Measurements from ENCODE around the gene TMEM53. TPM values are rescaled to one million over a fixed set of nuclear protein-coding genes. Genes with fewer than 3 reads are reported as not detected.

TMEM53 gene
- total RNA-seq, 2 donors from 2014 or later = 26.4 to 29.6 TPM

DNA sequence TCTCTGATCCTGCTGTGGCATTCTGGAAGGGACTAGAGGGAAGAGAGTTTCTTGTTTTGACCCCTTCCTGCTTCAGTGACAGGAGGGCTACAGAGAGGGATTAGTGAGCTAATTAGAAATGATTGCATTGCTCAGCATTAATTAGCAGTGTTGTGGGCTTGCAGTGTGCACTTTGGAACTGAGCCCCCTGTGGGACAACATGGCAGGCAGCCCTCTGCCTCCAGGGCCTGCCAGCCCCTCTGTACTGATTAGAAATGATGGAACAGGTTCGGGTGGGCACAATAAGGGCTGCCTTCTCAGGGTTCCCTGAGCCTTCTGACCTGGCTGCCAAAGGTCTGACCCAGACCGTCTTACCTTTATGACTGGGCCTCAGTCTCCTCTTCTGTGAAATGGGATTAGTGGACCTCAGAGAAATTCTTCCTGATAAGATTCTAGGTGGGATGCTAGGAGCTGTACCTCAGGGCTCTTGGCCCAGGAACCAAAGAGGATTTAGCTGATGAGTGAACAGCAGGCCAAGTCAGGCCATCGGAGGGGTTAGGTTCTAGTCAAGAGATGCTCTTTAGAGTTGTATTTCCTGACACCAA is 39.6 kb downstream of the TMEM53 start:
- intact Hi-C loops (cut with DNase I) = no loop called here
- Histone ChIP-seq H3K27ac (no peak overlapping the region), H3K4me1 (peaks cover 10% of the 10 kb centered on the region), H3K9me3 (no peaks in the 10 kb centered on the region), H3K9ac (ENCODE audit: low read depth in 2 of 2, low read length in 2 of 2) (no peak overlapping the region), H3K4me3 (no peak overlapping the region), H3K27me3 (no peaks in the 10 kb centered on the region), H3K36me3 (peaks cover 22% of the 10 kb centered on the region)
- DNase-seq = no peak
- TF ChIP-seq, protein P1, sequence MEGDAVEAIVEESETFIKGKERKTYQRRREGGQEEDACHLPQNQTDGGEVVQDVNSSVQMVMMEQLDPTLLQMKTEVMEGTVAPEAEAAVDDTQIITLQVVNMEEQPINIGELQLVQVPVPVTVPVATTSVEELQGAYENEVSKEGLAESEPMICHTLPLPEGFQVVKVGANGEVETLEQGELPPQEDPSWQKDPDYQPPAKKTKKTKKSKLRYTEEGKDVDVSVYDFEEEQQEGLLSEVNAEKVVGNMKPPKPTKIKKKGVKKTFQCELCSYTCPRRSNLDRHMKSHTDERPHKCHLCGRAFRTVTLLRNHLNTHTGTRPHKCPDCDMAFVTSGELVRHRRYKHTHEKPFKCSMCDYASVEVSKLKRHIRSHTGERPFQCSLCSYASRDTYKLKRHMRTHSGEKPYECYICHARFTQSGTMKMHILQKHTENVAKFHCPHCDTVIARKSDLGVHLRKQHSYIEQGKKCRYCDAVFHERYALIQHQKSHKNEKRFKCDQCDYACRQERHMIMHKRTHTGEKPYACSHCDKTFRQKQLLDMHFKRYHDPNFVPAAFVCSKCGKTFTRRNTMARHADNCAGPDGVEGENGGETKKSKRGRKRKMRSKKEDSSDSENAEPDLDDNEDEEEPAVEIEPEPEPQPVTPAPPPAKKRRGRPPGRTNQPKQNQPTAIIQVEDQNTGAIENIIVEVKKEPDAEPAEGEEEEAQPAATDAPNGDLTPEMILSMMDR (IDR thresholded peaks at IDR 0.05) = no peak

DNA sequence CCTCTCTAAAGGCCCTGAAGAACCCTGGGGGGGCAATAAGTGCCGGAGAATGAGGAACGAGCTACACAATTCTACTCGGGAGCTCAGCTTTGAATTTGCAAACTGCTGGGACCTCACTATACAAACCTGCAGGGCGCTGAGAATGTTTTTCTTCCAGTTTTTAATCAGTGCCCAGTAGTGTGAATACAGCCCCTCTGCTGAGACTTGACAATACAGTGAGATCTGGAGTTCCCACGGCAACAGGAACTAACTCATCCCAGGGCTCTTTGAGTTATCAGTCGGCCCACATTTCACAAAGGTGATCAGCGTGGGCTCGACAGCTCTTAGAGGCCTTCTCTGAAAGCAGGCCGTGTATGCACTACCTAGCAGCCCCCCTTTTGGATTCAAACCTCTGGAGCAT is 41.7 kb downstream of the TMEM53 start:
- H3K27ac ChIP-seq = peak overlapping the region; percentile 95
- H3K9ac ChIP-seq (ENCODE audit: low read depth in 2 of 2, low read length in 2 of 2) = peak overlapping the region; percentile 72 to 78
- peaks cover 10% of the 10 kb centered on the region for H3K4me1 ChIP-seq
- TF ChIP-seq, protein P1 (IDR thresholded peaks at IDR 0.05) = no peak
- DNase-seq = no peak
- peak overlapping the region; percentile 80 for H3K4me3 ChIP-seq
- no peaks in the 10 kb centered on the region for H3K27me3 ChIP-seq
- H3K9me3 ChIP-seq = no peaks in the 10 kb centered on the region
- peaks cover 14% of the 10 kb centered on the region for H3K36me3 ChIP-seq
- intact Hi-C loops (cut with DNase I) = no loop called here

DNA sequence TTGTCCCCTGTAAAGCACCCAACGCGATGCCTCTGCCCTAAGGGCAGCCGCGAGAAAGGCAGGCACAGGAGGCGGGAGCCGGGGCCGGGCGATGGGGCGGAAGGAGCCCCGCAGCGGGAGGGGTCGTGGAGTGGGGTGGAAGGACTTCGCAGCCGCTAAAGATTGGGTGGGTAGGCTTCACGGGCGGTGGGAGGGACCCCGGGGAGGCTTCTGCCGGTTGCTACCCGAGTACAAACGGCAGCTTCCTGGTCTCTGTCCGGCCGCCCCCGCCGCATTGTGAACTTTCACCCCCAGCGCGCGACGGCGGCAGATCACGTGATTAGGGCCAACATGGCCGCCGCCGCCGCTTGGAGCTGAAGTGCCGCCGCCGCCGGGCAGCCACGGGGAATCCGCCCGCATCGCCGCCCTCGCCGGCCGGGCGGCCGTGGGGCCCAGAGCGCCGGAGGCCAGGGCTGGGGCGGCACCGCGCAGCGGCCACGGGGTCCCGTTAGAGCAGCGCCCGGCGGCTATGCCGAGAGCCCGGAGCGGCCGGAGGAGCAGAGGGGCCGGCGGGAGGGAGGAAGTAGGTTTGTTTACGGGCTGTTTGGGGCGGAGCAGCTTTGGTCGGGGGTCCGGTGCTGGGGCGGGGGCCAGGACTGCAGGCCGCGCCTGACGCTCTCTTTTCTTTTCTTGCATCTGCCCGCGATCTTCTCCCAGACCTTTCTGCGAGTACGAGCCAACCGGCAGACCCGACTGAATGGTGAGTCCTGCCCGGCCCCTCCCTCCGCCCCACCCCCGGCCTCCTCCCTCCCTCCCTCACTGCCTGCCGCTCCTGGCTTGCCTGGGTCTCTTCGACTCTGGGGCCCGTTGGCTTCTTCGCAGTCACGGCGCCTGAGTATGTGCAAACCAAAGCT is 42.4 kb downstream of the TMEM53 start:
- H3K9ac ChIP-seq (ENCODE audit: low read depth in 2 of 2, low read length in 2 of 2) = peak overlapping the region; percentile 72 to 81
- H3K4me1 ChIP-seq = peaks cover 10% of the 10 kb centered on the region
- TF ChIP-seq, protein P1 (IDR thresholded peaks at IDR 0.05) = no peak

DNA sequence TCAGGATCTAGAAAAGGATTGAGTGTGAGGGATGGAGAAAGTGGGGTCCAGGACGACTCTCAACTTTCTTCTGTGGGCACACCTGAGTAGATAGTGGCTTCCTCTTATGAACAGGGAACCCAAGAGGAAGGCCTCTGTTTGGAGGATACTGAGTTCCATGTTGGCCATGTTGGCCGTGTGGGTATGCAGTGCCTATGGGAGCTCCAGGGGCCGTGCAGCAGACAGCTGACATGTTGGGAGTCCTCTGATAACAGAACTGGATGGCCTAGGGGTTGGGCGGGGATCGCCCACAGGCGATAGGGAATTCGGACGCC is 43.0 kb downstream of the TMEM53 start:
- H3K27me3 ChIP-seq = no peaks in the 10 kb centered on the region
- H3K4me1 ChIP-seq = peaks cover 10% of the 10 kb centered on the region
- peaks cover 6% of the 10 kb centered on the region for H3K36me3 ChIP-seq
- intact Hi-C loops (cut with DNase I) = no loop called here
- DNase-seq = no peak
- H3K9me3 ChIP-seq = no peaks in the 10 kb centered on the region
- peak overlapping the region; percentile 80 for H3K4me3 ChIP-seq
- peak overlapping the region; percentile 95 for H3K27ac ChIP-seq
- H3K9ac ChIP-seq (ENCODE audit: low read depth in 2 of 2, low read length in 2 of 2) = peak overlapping the region; percentile 56 to 81
- TF ChIP-seq, protein P1 (IDR thresholded peaks at IDR 0.05) = no peak

More for the DNA sequence above, 42.4 kb downstream of the TMEM53 start:
- H3K36me3 ChIP-seq = peaks cover 12% of the 10 kb centered on the region
- H3K27ac ChIP-seq = peak overlapping the region; percentile 95
- peak; percentile 90 for DNase-seq
- intact Hi-C loops (cut with DNase I) = no loop called here
- peak overlapping the region; percentile 80 for H3K4me3 ChIP-seq
- no peaks in the 10 kb centered on the region for H3K9me3 ChIP-seq
- no peaks in the 10 kb centered on the region for H3K27me3 ChIP-seq

DNA sequence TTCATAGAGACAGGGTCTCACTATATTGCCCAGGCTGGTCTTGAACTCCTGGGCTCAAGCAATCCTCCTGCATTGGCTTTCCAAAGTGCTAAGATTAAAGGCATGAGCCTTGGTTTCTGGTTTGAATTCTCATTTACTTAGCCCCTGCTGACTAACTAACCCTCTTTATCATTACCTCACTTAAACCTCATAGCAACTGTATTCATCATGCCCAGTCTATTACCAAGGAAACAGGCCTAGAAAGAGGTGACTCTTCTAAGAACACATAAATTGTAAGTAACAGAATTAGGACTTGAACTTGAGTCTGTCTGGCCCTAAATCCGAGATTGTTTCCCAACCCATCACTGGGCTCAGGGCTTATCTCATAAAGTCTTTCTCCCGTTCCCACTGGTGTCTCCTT is 44.2 kb downstream of the TMEM53 start:
- H3K27me3 ChIP-seq = no peaks in the 10 kb centered on the region
- no peak overlapping the region for H3K4me3 ChIP-seq
- no peak for DNase-seq
- no peak overlapping the region for H3K9ac ChIP-seq (ENCODE audit: low read depth in 2 of 2, low read length in 2 of 2)
- intact Hi-C loops (cut with DNase I) = no loop called here
- H3K36me3 ChIP-seq = no peaks in the 10 kb centered on the region
- TF ChIP-seq, protein P1 (IDR thresholded peaks at IDR 0.05) = no peak
- no peaks in the 10 kb centered on the region for H3K9me3 ChIP-seq
- H3K4me1 ChIP-seq = peaks cover 10% of the 10 kb centered on the region
- H3K27ac ChIP-seq = no peak overlapping the region
